Measurements from ENCODE around the gene RGPD6. TPM values are rescaled to one million over a fixed set of nuclear protein-coding genes. Genes with fewer than 3 reads are reported as not detected.
"Not testable (repeated sequence)": the region's sequence is repeated elsewhere in the genome, so short reads cannot be mapped to it uniquely, and the experiment has no call there.

RGPD6 gene
- total RNA-seq, 2 experiments from 2014 or later: 84.7 to 96.2 TPM

- DNase-seq; intact Hi-C loops (cut with DNase I, micrococcal nuclease); H3K36me3 ChIP-seq (ENCODE audit: insufficient read depth, low read length); H3K9me3 ChIP-seq (ENCODE audit: control insufficient read depth in 1 of 2, insufficient read depth in 1 of 2, low read length in 2 of 2); H3K36me3 Mint-ChIP-seq (ENCODE audit: low read depth); H3K27me3 Mint-ChIP-seq; ATAC-seq (ENCODE audit: poor library complexity); H3K27ac ChIP-seq (ENCODE audit: low read depth in 1 of 2, low read length in 2 of 2); H3K4me3 Mint-ChIP-seq; H3K4me1 Mint-ChIP-seq (ENCODE audit: low read depth); H3K9me3 Mint-ChIP-seq; POLR2A ChIA-PET; H3K4me1 ChIP-seq (ENCODE audit: insufficient read depth, low read length); H3K4me3 ChIP-seq (ENCODE audit: low read length); H3K27me3 ChIP-seq (ENCODE audit: control insufficient read depth in 1 of 2, insufficient read depth in 2 of 2, low read length in 2 of 2); H3K27ac Mint-ChIP-seq; CTCF ChIA-PET: not testable (repeated sequence)
Observed at GRCh38 chr2:110605057-110605456, 28.0 kb upstream of the RGPD6 start.

DNA sequence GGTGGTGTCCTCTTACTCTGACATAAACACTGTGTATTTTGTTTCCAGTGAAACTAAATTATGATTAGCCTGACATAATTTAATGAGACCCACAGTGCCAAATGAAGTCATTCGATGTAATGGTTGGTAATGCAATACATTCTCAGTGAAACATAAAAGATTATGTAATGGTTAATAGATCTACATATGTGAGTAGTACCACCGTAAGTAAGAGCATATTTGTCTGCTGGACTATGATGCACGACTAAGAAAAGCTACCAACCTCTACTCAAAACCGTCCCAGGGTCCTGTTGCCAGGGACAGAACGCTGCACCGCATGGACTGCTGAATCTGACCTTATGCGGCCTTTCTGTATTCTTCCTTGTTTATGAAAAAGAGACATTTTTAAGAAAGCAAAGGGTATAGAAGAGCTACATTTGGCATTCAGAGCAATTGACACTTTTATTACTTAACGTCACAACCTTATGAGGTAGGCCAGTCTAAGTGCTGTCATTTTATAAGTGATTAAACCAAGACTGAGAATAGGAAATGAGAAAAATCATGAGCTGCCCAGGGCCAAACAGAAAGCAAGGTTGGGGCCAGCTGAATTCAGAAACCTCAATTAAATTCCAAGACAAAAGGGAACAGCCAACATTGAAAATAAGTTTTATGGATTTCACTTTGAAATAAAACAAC, 27.0 kb upstream of the RGPD6 start:
- POLR2A ChIA-PET; H3K36me3 Mint-ChIP-seq (ENCODE audit: low read depth); H3K27ac ChIP-seq (ENCODE audit: low read depth in 1 of 2, low read length in 2 of 2); H3K9me3 ChIP-seq (ENCODE audit: control insufficient read depth in 1 of 2, insufficient read depth in 1 of 2, low read length in 2 of 2); H3K4me3 ChIP-seq (ENCODE audit: low read length); DNase-seq; ATAC-seq (ENCODE audit: poor library complexity); H3K4me1 ChIP-seq (ENCODE audit: insufficient read depth, low read length); H3K36me3 ChIP-seq (ENCODE audit: insufficient read depth, low read length); CTCF ChIA-PET; H3K27ac Mint-ChIP-seq; H3K4me1 Mint-ChIP-seq (ENCODE audit: low read depth); H3K27me3 ChIP-seq (ENCODE audit: control insufficient read depth in 1 of 2, insufficient read depth in 2 of 2, low read length in 2 of 2); H3K27me3 Mint-ChIP-seq; H3K4me3 Mint-ChIP-seq; H3K9me3 Mint-ChIP-seq; intact Hi-C loops (cut with DNase I, micrococcal nuclease): not testable (repeated sequence)

GRCh38 chr2:110602139-110602538, 25.1 kb upstream of the RGPD6 start:
- DNase-seq; H3K27me3 Mint-ChIP-seq; H3K4me1 Mint-ChIP-seq (ENCODE audit: low read depth); H3K4me3 Mint-ChIP-seq; H3K27me3 ChIP-seq (ENCODE audit: control insufficient read depth in 1 of 2, insufficient read depth in 2 of 2, low read length in 2 of 2); CTCF ChIA-PET; H3K36me3 ChIP-seq (ENCODE audit: insufficient read depth, low read length); H3K4me3 ChIP-seq (ENCODE audit: low read length); H3K4me1 ChIP-seq (ENCODE audit: insufficient read depth, low read length); H3K9me3 Mint-ChIP-seq; H3K9me3 ChIP-seq (ENCODE audit: control insufficient read depth in 1 of 2, insufficient read depth in 1 of 2, low read length in 2 of 2); ATAC-seq (ENCODE audit: poor library complexity); H3K27ac Mint-ChIP-seq; intact Hi-C loops (cut with DNase I, micrococcal nuclease); H3K36me3 Mint-ChIP-seq (ENCODE audit: low read depth); POLR2A ChIA-PET; H3K27ac ChIP-seq (ENCODE audit: low read depth in 1 of 2, low read length in 2 of 2): not testable (repeated sequence)

DNA sequence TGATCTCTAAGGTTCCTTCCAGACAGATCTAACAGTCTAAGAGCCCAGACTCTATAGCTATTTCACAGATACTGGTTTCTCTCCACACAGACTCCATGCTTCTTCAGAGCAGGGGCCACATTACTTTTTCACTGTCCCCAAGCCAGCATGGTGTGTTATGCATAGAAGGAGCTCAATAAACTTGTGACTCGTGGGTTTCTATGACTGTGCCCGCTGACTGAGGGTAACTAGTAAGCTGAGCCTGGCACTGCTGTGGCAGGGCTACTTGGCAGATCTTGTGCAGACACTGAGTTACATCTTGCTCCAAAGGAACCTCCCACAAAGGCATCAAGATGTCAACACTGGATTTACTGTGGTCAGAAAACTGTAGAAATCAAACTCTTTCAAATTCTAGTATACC, 15.0 kb upstream of the RGPD6 start:
- H3K36me3 Mint-ChIP-seq (ENCODE audit: low read depth); H3K4me1 ChIP-seq (ENCODE audit: insufficient read depth, low read length); CTCF ChIA-PET; intact Hi-C loops (cut with DNase I, micrococcal nuclease); H3K4me1 Mint-ChIP-seq (ENCODE audit: low read depth); ATAC-seq (ENCODE audit: poor library complexity); H3K27ac ChIP-seq (ENCODE audit: low read depth in 1 of 2, low read length in 2 of 2); H3K27me3 ChIP-seq (ENCODE audit: control insufficient read depth in 1 of 2, insufficient read depth in 2 of 2, low read length in 2 of 2); H3K27me3 Mint-ChIP-seq; H3K9me3 ChIP-seq (ENCODE audit: control insufficient read depth in 1 of 2, insufficient read depth in 1 of 2, low read length in 2 of 2); H3K4me3 ChIP-seq (ENCODE audit: low read length); H3K36me3 ChIP-seq (ENCODE audit: insufficient read depth, low read length); H3K27ac Mint-ChIP-seq; H3K9me3 Mint-ChIP-seq; DNase-seq; H3K4me3 Mint-ChIP-seq; POLR2A ChIA-PET: not testable (repeated sequence)

DNA sequence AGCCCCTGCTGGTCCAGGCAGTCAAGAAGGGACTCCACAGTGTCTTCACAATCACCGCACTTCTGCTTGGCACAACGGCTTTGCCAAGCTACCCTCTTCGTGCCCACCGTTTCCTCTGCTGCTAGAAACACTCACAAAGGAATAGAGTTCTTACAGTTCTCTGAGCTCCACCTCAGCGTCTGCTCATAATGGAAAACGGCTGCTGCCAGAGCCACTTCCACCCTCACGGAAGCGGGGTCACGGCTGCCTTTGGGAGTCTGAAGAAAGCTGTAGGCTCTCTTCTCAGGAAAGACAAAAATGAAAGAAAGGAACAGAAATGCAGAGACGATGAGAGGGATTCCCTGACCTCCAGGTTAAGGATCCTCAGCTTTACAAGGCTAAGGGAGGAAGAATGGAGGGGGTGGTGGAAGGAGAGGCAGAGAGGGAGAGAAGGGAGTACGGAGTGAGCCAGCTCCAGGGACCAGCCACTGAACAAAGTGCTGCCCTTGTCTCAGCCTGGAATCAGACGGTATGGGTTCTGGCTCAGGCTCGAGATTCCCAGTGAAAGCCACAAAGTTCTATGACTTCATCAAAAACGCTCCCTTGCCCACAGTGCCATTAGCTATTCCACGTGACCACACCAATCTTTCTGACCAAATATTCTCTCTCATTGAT, 12.8 kb upstream of the RGPD6 start:
- intact Hi-C loops (cut with DNase I, micrococcal nuclease); H3K27me3 ChIP-seq (ENCODE audit: control insufficient read depth in 1 of 2, insufficient read depth in 2 of 2, low read length in 2 of 2); H3K27ac Mint-ChIP-seq; H3K27ac ChIP-seq (ENCODE audit: low read depth in 1 of 2, low read length in 2 of 2); H3K9me3 ChIP-seq (ENCODE audit: control insufficient read depth in 1 of 2, insufficient read depth in 1 of 2, low read length in 2 of 2); CTCF ChIA-PET; H3K27me3 Mint-ChIP-seq; H3K9me3 Mint-ChIP-seq; H3K4me3 ChIP-seq (ENCODE audit: low read length); H3K4me1 Mint-ChIP-seq (ENCODE audit: low read depth); DNase-seq; POLR2A ChIA-PET; H3K36me3 Mint-ChIP-seq (ENCODE audit: low read depth); H3K36me3 ChIP-seq (ENCODE audit: insufficient read depth, low read length); H3K4me1 ChIP-seq (ENCODE audit: insufficient read depth, low read length); H3K4me3 Mint-ChIP-seq; ATAC-seq (ENCODE audit: poor library complexity): not testable (repeated sequence)

- H3K27ac Mint-ChIP-seq; H3K36me3 Mint-ChIP-seq (ENCODE audit: low read depth); H3K4me3 Mint-ChIP-seq; H3K27ac ChIP-seq (ENCODE audit: low read depth in 1 of 2, low read length in 2 of 2); DNase-seq; CTCF ChIA-PET; H3K27me3 ChIP-seq (ENCODE audit: control insufficient read depth in 1 of 2, insufficient read depth in 2 of 2, low read length in 2 of 2); H3K9me3 Mint-ChIP-seq; POLR2A ChIA-PET; H3K36me3 ChIP-seq (ENCODE audit: insufficient read depth, low read length); ATAC-seq (ENCODE audit: poor library complexity); H3K4me1 ChIP-seq (ENCODE audit: insufficient read depth, low read length); H3K4me1 Mint-ChIP-seq (ENCODE audit: low read depth); H3K4me3 ChIP-seq (ENCODE audit: low read length); H3K27me3 Mint-ChIP-seq; H3K9me3 ChIP-seq (ENCODE audit: control insufficient read depth in 1 of 2, insufficient read depth in 1 of 2, low read length in 2 of 2); intact Hi-C loops (cut with DNase I, micrococcal nuclease): not testable (repeated sequence)
Observed at GRCh38 chr2:110588520-110588919, 11.5 kb upstream of the RGPD6 start.

GRCh38 chr2:110579216-110579965, 2.4 kb upstream of the RGPD6 start:
- H3K4me3 Mint-ChIP-seq; H3K4me1 ChIP-seq (ENCODE audit: insufficient read depth, low read length); H3K4me1 Mint-ChIP-seq (ENCODE audit: low read depth); CTCF ChIA-PET; ATAC-seq (ENCODE audit: poor library complexity); H3K9me3 Mint-ChIP-seq; H3K4me3 ChIP-seq (ENCODE audit: low read length); DNase-seq; POLR2A ChIA-PET; H3K27me3 Mint-ChIP-seq; H3K36me3 Mint-ChIP-seq (ENCODE audit: low read depth); H3K27ac ChIP-seq (ENCODE audit: low read depth in 1 of 2, low read length in 2 of 2); intact Hi-C loops (cut with DNase I, micrococcal nuclease); H3K27ac Mint-ChIP-seq; H3K36me3 ChIP-seq (ENCODE audit: insufficient read depth, low read length); H3K27me3 ChIP-seq (ENCODE audit: control insufficient read depth in 1 of 2, insufficient read depth in 2 of 2, low read length in 2 of 2); H3K9me3 ChIP-seq (ENCODE audit: control insufficient read depth in 1 of 2, insufficient read depth in 1 of 2, low read length in 2 of 2): not testable (repeated sequence)

Data from CD4-positive, alpha-beta T cell (primary cell).